Smooth muscle cell (in vitro differentiated cells): ENCODE data around the gene CD2AP. TPM values are rescaled to one million over a fixed set of nuclear protein-coding genes. Genes with fewer than 3 reads are reported as not detected.

ENCODE experiments used
- DNase-seq: peaks from one replicate; lab custom pipeline; 2025; ENCODE audit not compliant: unreplicated experiment; lab: John Stamatoyannopoulos, UW
- H2AFZ ChIP-seq: fragments of 200-600 bp; sonication (generic); 2 replicates; pipeline ENCODE4 v1.6.0; 2016; ENCODE audit warnings: antibody characterized with exemption, low read depth, mild to moderate bottlenecking
- H3F3A ChIP-seq: fragments of 200-600 bp; sonication (generic); 2 replicates; pipeline ENCODE4 v1.6.0; 2017; ENCODE audit warnings: antibody characterized with exemption, low read depth
- H3K27ac ChIP-seq: fragments of 200-600 bp; sonication (generic); 2 replicates; pipeline ENCODE4 v1.5.1; 2016; ENCODE audit warnings: low read depth, mild to moderate bottlenecking
- H3K27me3 ChIP-seq: fragments of 200-600 bp; sonication (generic); 2 replicates; pipeline ENCODE4 v1.6.1; 2016; ENCODE audit warnings: low read depth, mild to moderate bottlenecking
- H3K36me3 ChIP-seq: fragments of 200-600 bp; sonication (generic); 2 replicates; pipeline ENCODE4 v1.5.1; 2016; ENCODE audit warnings: low read depth
- H3K4me1 ChIP-seq: fragments of 200-600 bp; sonication (generic); 2 replicates; pipeline ENCODE4 v1.5.1; 2016; ENCODE audit warnings: low read depth
- H3K4me2 ChIP-seq: fragments of 200-600 bp; sonication (generic); 2 replicates; pipeline ENCODE4 v1.6.0; 2016; ENCODE audit warnings: mild to moderate bottlenecking
- H3K4me3 ChIP-seq: fragments of 200-600 bp; sonication (generic); 2 replicates; pipeline ENCODE4 v1.5.1; 2016; ENCODE audit warnings: mild to moderate bottlenecking
- H3K79me2 ChIP-seq: fragments of 200-600 bp; sonication (generic); 2 replicates; pipeline ENCODE4 v1.6.0; 2016; ENCODE audit warnings: low read depth, mild to moderate bottlenecking
- H3K9ac ChIP-seq: fragments of 200-600 bp; sonication (generic); 2 replicates; pipeline ENCODE4 v1.6.0; 2016; ENCODE audit warnings: low read depth
- H3K9me3 ChIP-seq: fragments of 200-600 bp; sonication (generic); replicated peaks from 2 replicates; pipeline ENCODE4 v1.5.1; 2016; ENCODE audit warnings: low read depth
- H4K20me1 ChIP-seq: fragments of 200-600 bp; sonication (generic); 2 replicates; pipeline ENCODE4 v1.6.0; 2016; ENCODE audit warnings: low read depth
- WGBS: methylation state at CpG from one replicate; pipeline ENCODE4 v1.1.7; 2016; ENCODE audit warnings: low lambda C conversion rate; 5-methylcytosine and 5-hydroxymethylcytosine counted together
- polyA plus RNA-seq: library from polyadenylated mRNA; unstranded; fragments of >200 nt; fragmentation: Nextera tagmentation; extraction: Ambion mirVana; gene quantifications from 2 replicates; pipeline ENCODE4 v1.2.1, GENCODE V29; 2016
- total RNA-seq: library from RNA; depleted of rRNA; stranded (reverse); fragments of >200 nt; gene quantifications from 2 replicates; pipeline ENCODE4 v1.2.3, GENCODE V29; 2014
- TF ChIP-seq, protein P1 (sequence below): fragments of 200-600 bp; sonication (generic); IDR thresholded peaks from 2 replicates; pipeline ENCODE4 v1.5.1; 2017; ENCODE audit warnings: borderline replicate concordance, mild to moderate bottlenecking, antibody characterized with exemption; ENCODE audit not compliant: insufficient read depth, poor library complexity, severe bottlenecking

The CD2AP gene
- total and polyA plus RNA-seq, 2 experiments from 2014 or later, result 7.4 to 33.4 TPM

DNA sequence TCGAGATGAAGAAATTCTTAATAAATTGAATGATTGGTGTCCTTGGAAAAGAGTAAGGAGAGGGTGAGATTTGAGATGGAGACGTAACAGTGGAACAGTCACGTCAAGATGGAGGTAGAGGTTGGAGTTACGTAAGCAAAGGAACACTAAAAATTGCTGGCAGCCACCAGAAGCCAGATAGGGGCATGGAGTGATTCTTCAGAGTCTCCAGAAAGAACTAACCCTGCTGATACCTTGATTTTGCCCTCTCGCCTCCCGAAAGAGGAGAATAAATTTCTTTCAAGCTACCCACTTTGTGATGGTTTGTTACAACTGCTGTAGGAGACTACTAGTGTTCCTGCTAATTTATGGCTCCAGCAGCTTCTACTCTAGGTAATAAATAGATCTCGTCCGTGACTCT lies 17.6 kb downstream of the CD2AP start:
- peaks cover 100% of the 10 kb centered on the region for H4K20me1 ChIP-seq
- no peak for DNase-seq
- H2AFZ ChIP-seq, result no peak overlapping the region
- peaks cover 99% of the 10 kb centered on the region for H3K79me2 ChIP-seq
- no peak overlapping the region for H3K27ac ChIP-seq
- no peak overlapping the region for H3K4me2 ChIP-seq
- H3K27me3 ChIP-seq, result no peaks in the 10 kb centered on the region
- H3K4me3 ChIP-seq, result no peak overlapping the region
- no peak overlapping the region for H3K9ac ChIP-seq
- no peaks in the 10 kb centered on the region for H3K9me3 ChIP-seq
- TF ChIP-seq, protein P1, sequence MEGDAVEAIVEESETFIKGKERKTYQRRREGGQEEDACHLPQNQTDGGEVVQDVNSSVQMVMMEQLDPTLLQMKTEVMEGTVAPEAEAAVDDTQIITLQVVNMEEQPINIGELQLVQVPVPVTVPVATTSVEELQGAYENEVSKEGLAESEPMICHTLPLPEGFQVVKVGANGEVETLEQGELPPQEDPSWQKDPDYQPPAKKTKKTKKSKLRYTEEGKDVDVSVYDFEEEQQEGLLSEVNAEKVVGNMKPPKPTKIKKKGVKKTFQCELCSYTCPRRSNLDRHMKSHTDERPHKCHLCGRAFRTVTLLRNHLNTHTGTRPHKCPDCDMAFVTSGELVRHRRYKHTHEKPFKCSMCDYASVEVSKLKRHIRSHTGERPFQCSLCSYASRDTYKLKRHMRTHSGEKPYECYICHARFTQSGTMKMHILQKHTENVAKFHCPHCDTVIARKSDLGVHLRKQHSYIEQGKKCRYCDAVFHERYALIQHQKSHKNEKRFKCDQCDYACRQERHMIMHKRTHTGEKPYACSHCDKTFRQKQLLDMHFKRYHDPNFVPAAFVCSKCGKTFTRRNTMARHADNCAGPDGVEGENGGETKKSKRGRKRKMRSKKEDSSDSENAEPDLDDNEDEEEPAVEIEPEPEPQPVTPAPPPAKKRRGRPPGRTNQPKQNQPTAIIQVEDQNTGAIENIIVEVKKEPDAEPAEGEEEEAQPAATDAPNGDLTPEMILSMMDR, result no peak
- H3F3A ChIP-seq, result no peaks in the 10 kb centered on the region
- H3K36me3 ChIP-seq, result no peaks in the 10 kb centered on the region
- 94% methylated on average over 8 of the region's 8 CpGs for whole genome bisulfite sequencing
- peaks cover 4% of the 10 kb centered on the region for H3K4me1 ChIP-seq

DNA sequence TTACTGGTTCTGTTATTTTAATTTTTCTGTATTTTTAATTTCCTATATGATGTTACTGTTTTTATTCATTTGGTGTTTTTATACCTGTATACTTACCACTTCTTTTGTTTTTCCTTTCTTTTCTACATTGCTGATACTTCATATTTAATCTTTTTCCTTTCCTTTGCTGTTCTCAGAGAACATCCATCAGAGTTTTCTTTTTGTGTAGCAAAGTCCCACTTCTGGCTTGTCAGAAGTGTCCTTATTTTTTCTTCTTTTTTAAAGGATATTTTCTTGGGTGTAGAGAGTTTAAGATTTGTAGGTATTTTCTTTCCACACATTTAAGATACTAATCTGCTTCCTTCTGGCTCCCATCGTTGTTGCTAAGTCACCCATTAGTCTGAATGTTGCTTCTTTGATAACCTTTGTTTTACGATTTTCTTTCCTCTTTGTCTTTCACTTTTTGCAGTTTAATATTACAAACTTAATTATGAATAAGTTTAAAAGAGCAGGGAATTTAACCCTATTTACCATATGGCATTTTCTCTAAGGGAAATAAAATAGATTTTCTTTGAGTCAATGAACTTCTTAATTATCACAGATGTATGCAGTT lies 18.5 kb downstream of the CD2AP start:
- peaks cover 4% of the 10 kb centered on the region for H3K4me1 ChIP-seq
- no peak overlapping the region for H3K27ac ChIP-seq
- H2AFZ ChIP-seq, result no peak overlapping the region
- WGBS, result 42% methylated on average over 2 of the region's 2 CpGs
- peaks cover 100% of the 10 kb centered on the region for H4K20me1 ChIP-seq
- peaks cover 99% of the 10 kb centered on the region for H3K79me2 ChIP-seq
- no peaks in the 10 kb centered on the region for H3K9me3 ChIP-seq
- H3K36me3 ChIP-seq, result no peaks in the 10 kb centered on the region
- H3K9ac ChIP-seq, result no peak overlapping the region
- DNase-seq, result no peak
- H3K4me2 ChIP-seq, result no peak overlapping the region
- no peak overlapping the region for H3K4me3 ChIP-seq
- H3K27me3 ChIP-seq, result no peaks in the 10 kb centered on the region
- TF ChIP-seq, protein P1, result no peak
- H3F3A ChIP-seq, result no peaks in the 10 kb centered on the region

DNA sequence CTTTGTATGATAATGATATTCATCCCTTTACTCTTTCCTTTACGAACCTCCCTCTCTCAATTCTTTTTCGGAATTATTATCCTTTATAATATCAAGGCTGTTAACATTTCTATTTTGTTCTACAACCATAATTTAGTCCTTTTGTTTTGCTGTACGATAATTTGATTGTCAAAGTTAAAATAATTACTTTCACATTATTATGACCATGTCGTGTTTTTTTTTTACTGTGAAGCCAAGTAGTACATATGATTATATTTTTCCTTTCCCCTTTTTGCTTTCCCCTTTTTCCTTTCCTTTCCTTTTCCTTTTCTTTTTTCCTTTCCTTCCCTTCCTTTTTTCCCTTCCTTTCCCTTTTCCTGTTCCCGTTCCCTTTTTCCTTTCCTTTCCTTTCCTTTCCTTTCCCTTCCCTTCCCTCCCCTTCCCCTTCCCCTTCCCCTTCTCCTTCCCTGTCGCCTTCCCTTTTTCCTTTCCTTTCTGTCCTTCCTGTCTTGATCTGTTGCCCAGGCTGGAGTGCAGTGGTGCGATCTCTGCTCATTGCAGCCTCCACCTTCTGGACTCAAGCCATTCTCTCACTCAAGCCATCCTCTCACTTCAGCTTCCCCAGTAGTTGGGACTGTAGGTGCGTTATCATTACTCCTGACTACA lies 19.5 kb downstream of the CD2AP start:
- no peaks in the 10 kb centered on the region for H3K36me3 ChIP-seq
- TF ChIP-seq, protein P1, result no peak
- H3K4me3 ChIP-seq, result no peak overlapping the region
- peaks cover 99% of the 10 kb centered on the region for H3K79me2 ChIP-seq
- no peak overlapping the region for H3K4me2 ChIP-seq
- H3K4me1 ChIP-seq, result peaks cover 4% of the 10 kb centered on the region
- no peak overlapping the region for H3K9ac ChIP-seq
- no peak for DNase-seq
- no peak overlapping the region for H2AFZ ChIP-seq
- H3K27me3 ChIP-seq, result no peaks in the 10 kb centered on the region
- H4K20me1 ChIP-seq, result peaks cover 100% of the 10 kb centered on the region
- no peaks in the 10 kb centered on the region for H3K9me3 ChIP-seq
- WGBS, result 80% methylated on average over 8 of the region's 8 CpGs
- H3F3A ChIP-seq, result no peaks in the 10 kb centered on the region
- no peak overlapping the region for H3K27ac ChIP-seq

DNA sequence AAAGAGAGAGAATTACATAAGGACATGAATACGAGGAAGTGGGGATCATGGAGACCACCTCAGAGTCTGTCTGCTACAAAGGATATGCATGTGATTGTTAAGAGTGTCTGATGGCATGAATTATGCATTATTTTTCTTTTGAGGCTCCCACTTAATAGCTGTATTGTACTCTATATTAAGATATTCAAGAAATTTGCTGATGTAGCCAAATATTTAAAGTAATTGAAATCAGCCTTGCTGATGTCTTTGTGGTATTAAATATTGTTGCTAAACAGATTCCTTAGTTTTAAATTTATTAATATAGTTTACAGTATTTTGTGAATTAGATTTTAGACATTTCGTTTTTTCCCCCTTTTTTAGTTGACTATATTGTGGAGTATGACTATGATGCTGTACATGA lies 25.3 kb downstream of the CD2AP start:
- no peak overlapping the region for H3K9ac ChIP-seq
- H3K9me3 ChIP-seq, result no peaks in the 10 kb centered on the region
- no peak overlapping the region for H2AFZ ChIP-seq
- no peaks in the 10 kb centered on the region for H3K27me3 ChIP-seq
- peaks cover 73% of the 10 kb centered on the region for H4K20me1 ChIP-seq
- no peak overlapping the region for H3K27ac ChIP-seq
- H3K4me1 ChIP-seq, result no peaks in the 10 kb centered on the region
- 91% methylated on average over 2 of the region's 2 CpGs for WGBS
- TF ChIP-seq, protein P1, result no peak
- H3K79me2 ChIP-seq, result peaks cover 72% of the 10 kb centered on the region
- H3K4me2 ChIP-seq, result no peak overlapping the region
- DNase-seq, result no peak
- H3K36me3 ChIP-seq, result no peaks in the 10 kb centered on the region
- H3K4me3 ChIP-seq, result no peak overlapping the region
- H3F3A ChIP-seq, result no peaks in the 10 kb centered on the region
